Testis (tissue), 3 donors: ENCODE results near the gene MYOM1. TPM values are rescaled to one million over a fixed set of nuclear protein-coding genes. Genes with fewer than 3 reads are reported as not detected.
A peak's percentile ranks its signal among the peaks of the same experiment; 100 is the strongest.

Experiments used
- DNase-seq: peaks from one replicate; pipeline ENCODE4 v3.0.0-alpha.2; 2019
- H3K27ac ChIP-seq, 2 donors: fragments of 200-600 bp; sonication (generic); one replicate each; pipeline ENCODE4 v1.5.1; 2019
- H3K27me3 ChIP-seq: fragments of 200-600 bp; sonication (generic); one replicate; pipeline ENCODE4 v1.5.1; 2019
- H3K36me3 ChIP-seq: fragments of 200-600 bp; sonication (generic); one replicate; pipeline ENCODE4 v1.5.1; 2017; ENCODE audit warnings: low read depth; ENCODE audit errors: missing control alignments
- H3K4me1 ChIP-seq: fragments of 200-600 bp; sonication (generic); one replicate; pipeline ENCODE4 v1.5.1; 2019
- H3K4me3 ChIP-seq, 2 donors: fragments of 200-600 bp; sonication (generic); one replicate each; pipeline ENCODE4 v1.5.1; 2017 to 2019
- H3K9me3 ChIP-seq: fragments of 200-600 bp; sonication (generic); one replicate; pipeline ENCODE4 v1.5.1; 2017
- CTCF ChIP-seq, 3 experiments: fragments of 450-650 bp in 2 of 3; fragments of 200-600 bp in 1 of 3; sonication (generic) in 1 of 3; IDR thresholded peaks; one replicate each; pipeline ENCODE4 v1.5.1; 2016 to 2019; ENCODE audit warnings: antibody characterized with exemption in 3 of 3, mild to moderate bottlenecking in 2 of 3, moderate library complexity in 1 of 3
- POLR2A ChIP-seq: fragments of 450-650 bp; IDR thresholded peaks from one replicate; pipeline ENCODE4 v1.6.1; 2017; ENCODE audit warnings: antibody characterized with exemption, mild to moderate bottlenecking, moderate library complexity
- WGBS, 2 donors: methylation state at CpG; one replicate each; pipeline ENCODE4 v1.1.5; 2018; 5-methylcytosine and 5-hydroxymethylcytosine counted together
- intact Hi-C: fragments of 100-400 bp; cut with DNase I; formaldehyde crosslinking; loops from one replicate; pipeline ENCODE4 v1.15.1; 2023; ENCODE audit warnings: low total_unique reads
- polyA plus RNA-seq: library from polyadenylated mRNA; stranded (reverse); fragments of 350-450 nt; fragmentation: Illumina TruSeq; extraction: RNeasy Lipid Tissue Mini Kit (QIAGEN cat#74804); gene quantifications from one replicate; pipeline ENCODE4 v1.2.3, GENCODE V29; 2014; ENCODE audit warnings: low read depth, low replicate concordance; ENCODE audit not compliant: insufficient read depth
- total RNA-seq, 2 donors: library from RNA; depleted of rRNA; stranded (reverse); fragments of >200 nt; gene quantifications; one replicate each; pipeline ENCODE4 v1.2.3, GENCODE V29; 2016

The MYOM1 gene
- total and polyA plus RNA-seq, 3 donors from 2014 or later = 9.1 to 19.9 (median 16.9) TPM

GRCh38 chr18:3156325-3156640 is 63.5 kb downstream of the MYOM1 start:
- H3K27ac ChIP-seq = peak overlapping the region in 1 of 2 donors; percentile 75
- 56 to 81% methylated on average over 1 of the region's 1 CpG for WGBS, 2 donors
- intact Hi-C loops = loop anchor here (10.0 kb wide), 1 partner anchor 89 kb away; the partner anchor contains the start of gene MYL12A

GRCh38 chr18:3154214-3154613 is 65.6 kb downstream of the MYOM1 start:
- H3K9me3 ChIP-seq = no peaks in the 10 kb centered on the region
- TF ChIP-seq CTCF (IDR thresholded peaks at IDR 0.05) (no peak), POLR2A (no peak)
- intact Hi-C loops = loop anchor here (10.0 kb wide), 1 partner anchor 91 kb away; the partner anchor contains the start of gene MYL12A
- peaks cover 11% of the 10 kb centered on the region for H3K4me1 ChIP-seq
- H3K27me3 ChIP-seq = no peaks in the 10 kb centered on the region
- H3K27ac ChIP-seq = no peak overlapping the region
- no peak for DNase-seq
- no peaks in the 10 kb centered on the region for H3K36me3 ChIP-seq
- 92 to 93% methylated on average over 2 of the region's 2 CpGs for WGBS, 2 donors
- no peak overlapping the region for H3K4me3 ChIP-seq

More at GRCh38 chr18:3156325-3156640, 63.5 kb downstream of the MYOM1 start:
- H3K4me3 ChIP-seq = no peak overlapping the region
- TF ChIP-seq POLR2A = no peak
- no peak for TF ChIP-seq CTCF (IDR thresholded peaks at IDR 0.05)
- H3K36me3 ChIP-seq = no peaks in the 10 kb centered on the region
- H3K27me3 ChIP-seq = no peaks in the 10 kb centered on the region
- DNase-seq = no peak
- no peaks in the 10 kb centered on the region for H3K9me3 ChIP-seq
- H3K4me1 ChIP-seq = peaks cover 11% of the 10 kb centered on the region

- 86 to 88% methylated on average over 8 of the region's 8 CpGs for WGBS, 2 donors
- TF ChIP-seq CTCF (IDR thresholded peaks at IDR 0.05) = no peak
- no peak for TF ChIP-seq POLR2A
- Histone ChIP-seq H3K27me3 (no peaks in the 10 kb centered on the region), H3K9me3 (no peaks in the 10 kb centered on the region), H3K27ac (no peak overlapping the region), H3K36me3 (no peaks in the 10 kb centered on the region), H3K4me1 (peaks cover 11% of the 10 kb centered on the region), H3K4me3 (no peak overlapping the region)
- no peak for DNase-seq
- intact Hi-C loops = loop anchor here (10.0 kb wide), 1 partner anchor 92 kb away; the partner anchor contains the start of gene MYL12A
Observed at GRCh38 chr18:3153107-3153704, 66.6 kb downstream of the MYOM1 start.

- WGBS, 2 donors = 88 to 96% methylated on average over 1 of the region's 1 CpG
- H3K4me1 ChIP-seq = peaks cover 11% of the 10 kb centered on the region
- no peaks in the 10 kb centered on the region for H3K36me3 ChIP-seq
- intact Hi-C loops = loop anchor here (10.0 kb wide), 1 partner anchor 93 kb away; the partner anchor contains the start of gene MYL12A
- no peaks in the 10 kb centered on the region for H3K27me3 ChIP-seq
- H3K27ac ChIP-seq = no peak overlapping the region
- H3K9me3 ChIP-seq = no peaks in the 10 kb centered on the region
- no peak for TF ChIP-seq CTCF (IDR thresholded peaks at IDR 0.05)
- TF ChIP-seq POLR2A = no peak
- no peak for DNase-seq
- no peak overlapping the region for H3K4me3 ChIP-seq
Observed at GRCh38 chr18:3152294-3152693, 67.5 kb downstream of the MYOM1 start.
